T-helper 1 cell (primary cell): ENCODE measurements around the gene MYH3.
A peak's percentile ranks its signal among the peaks of the same experiment; 100 is the strongest.

Experiments
- DNase-seq, 5 donors: peaks; one replicate each; pipeline ENCODE4 v3.0.0-alpha.2; 2012 to 2020

MYH3 gene

DNA sequence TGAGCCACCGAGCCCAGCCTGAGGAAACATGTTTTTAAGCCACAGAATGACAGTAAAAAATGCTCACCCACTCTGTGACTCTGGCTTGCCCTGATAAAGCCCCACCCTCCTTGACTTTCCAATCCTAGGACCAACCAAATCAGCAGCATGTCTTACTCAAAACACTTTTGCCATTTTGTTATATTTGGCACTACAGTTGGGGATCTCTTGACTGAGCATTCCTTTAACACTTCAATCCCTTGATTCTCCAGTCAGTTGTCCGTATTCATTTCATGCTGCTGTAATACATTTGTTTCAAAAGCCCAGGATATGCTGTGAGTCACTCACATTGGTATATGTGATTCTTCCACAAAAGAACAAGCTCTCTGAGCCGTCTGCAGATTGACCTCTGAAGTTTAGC, 8.2 kb downstream of the MYH3 start:
- DNase-seq = no peak

DNA sequence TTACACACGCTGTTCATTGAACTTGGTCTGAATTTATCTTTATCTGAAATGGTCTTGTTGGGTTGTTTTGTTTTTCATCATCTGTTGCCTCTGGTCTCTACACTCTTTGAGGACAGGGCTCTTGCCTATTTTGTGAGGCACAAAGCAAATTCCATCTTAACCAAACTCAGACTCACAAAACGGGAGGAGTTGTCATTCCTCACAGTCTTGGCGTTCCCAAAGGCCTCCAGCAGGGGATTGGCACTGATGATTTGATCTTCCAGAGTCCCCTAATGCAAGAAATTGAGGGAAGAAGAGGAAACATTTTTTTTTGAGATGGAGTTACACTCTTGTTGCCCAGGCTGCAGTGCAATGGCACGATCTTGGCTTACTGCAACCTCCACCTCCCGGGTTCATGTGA, 8.7 kb downstream of the MYH3 start:
- no peak for DNase-seq

GRCh38 chr17:10646392-10646990, 10.6 kb downstream of the MYH3 start:
- DNase-seq = peak; percentile 51 to 73 (median 61)

DNA sequence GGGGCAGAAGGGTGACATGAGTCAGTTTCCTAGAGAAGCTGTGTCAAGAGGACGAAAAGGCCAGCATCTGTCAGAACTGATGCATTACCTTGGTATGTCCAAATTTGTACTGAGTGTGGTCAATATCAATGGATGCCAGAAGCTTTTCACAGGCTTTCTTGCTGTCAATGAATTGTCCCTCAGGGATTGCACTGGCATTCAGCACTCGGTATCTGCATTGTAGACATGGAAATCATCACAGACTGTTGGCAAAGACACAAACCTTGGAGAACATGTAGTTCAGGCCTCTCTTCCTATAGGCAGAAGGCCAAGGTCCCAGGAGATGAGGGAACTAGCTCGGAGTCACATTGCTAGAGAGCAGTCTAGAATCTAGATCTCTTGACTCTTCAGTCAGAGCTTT, 16.6 kb downstream of the MYH3 start:
- no peak for DNase-seq

DNA sequence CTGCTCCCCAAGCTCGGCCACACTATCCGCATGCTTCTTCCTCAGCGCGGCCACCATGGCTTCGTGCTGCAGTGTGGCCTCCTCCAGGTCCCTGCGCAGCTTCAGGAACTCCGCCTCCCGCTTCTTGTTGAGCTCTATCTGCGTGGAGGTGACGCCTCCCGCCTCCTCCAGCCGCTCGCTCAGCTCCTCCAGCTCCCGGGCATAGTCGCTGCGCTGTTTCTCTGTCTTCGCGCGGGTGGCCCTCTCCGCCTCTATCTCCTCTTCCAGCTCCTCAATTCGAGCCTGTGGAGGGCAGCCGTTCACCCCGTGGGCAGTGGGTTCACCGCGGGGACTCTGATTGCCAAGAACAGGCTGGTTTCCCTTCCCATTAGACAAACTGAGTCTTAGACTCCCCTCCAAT, 19.0 kb downstream of the MYH3 start:
- DNase-seq = no peak

DNA sequence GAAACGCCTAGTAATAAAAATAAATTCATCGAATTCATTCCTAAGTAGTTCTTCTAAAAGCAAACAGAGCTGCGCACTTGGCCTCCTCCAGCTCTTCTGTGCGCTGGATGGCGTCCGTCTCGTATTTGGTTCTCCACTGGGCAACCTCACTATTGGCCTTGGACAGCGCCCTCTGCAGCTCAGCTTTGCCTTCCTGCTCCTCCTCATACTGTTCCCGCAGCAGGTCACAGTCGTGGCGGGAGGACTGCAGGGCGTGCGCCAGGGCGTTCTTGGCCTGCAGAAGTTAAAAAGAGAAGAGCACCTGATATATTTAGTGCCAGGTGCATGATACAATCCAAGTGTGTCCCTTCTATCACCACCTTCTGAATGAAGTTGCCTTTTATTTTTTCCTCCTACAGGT, 21.8 kb downstream of the MYH3 start:
- DNase-seq = no peak

DNA sequence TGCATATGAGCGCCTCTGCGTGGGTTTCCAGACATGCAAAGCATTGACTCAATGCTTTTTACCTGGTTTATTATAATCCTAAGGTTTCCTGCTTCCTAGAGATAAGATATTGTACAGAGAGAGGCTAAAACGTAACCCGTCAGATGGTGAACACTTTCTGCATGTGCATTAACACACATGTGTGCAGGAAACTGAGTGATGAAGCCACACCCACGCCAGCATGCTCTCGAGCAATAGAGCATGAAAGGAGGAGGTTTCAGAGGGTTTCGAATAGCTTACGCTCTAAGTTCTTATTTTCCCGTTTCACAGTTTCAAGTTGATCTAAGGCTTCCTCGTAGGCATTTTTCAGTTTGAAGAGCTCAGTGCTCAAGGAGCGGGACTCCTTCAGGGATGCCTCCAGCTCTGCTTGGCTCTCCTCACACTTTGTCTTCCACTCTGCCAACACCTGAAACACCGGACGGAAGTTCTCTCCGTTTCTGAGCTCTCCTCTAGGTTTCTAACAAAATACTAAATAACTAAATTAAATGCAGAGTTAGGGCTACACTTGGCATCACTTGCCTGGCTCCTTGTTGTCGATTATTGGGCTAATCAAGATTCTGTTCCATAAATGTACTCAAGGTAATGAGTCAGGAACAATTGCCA, 23.2 kb downstream of the MYH3 start:
- DNase-seq = no peak

- DNase-seq = no peak
These were observed 25.4 kb downstream of the MYH3 start for GRCh38 chr17:10631701-10632100.

GRCh38 chr17:10631048-10631700, 25.9 kb downstream of the MYH3 start:
- no peak for DNase-seq

DNA sequence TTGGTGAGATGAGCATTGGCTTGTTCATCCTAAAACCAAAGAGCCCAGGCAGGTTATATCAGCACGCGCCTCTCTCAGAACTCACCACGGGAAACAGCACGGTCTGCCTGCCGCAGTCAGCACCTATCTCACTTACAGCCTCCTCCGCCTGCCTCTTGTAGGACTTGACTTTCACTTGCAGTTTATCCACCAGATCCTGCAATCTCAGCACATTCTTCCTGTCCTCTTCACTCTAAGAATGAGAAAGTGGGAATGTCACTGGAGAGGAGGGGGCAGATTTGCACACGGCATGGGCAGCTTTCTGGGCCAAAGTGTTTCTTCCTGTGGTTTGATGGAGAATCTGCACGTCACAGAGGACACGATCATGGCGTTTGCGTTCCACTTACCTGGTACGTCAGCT, 27.4 kb downstream of the MYH3 start:
- no peak for DNase-seq

DNA sequence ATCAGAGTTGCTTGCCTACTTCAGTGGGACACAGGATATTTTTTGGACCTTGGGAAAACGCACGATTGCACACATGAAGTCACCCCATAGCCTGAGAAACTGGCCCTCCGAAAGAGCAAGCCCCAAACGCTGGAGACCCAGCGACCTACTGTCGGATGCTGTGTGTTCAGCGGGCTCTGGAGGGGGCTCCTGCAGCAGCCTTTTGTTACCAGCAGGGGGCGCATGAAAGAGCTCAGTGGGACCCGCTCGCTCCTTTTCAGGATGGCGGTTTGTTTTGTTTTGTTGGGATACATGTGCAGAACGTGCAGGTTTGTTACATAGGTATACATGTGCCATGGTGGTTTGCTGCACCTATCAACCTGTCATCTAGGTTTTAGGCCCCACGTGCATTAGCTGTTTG, 28.4 kb downstream of the MYH3 start:
- DNase-seq = no peak

GRCh38 chr17:10626390-10626789, 30.7 kb downstream of the MYH3 start:
- DNase-seq = no peak

DNA sequence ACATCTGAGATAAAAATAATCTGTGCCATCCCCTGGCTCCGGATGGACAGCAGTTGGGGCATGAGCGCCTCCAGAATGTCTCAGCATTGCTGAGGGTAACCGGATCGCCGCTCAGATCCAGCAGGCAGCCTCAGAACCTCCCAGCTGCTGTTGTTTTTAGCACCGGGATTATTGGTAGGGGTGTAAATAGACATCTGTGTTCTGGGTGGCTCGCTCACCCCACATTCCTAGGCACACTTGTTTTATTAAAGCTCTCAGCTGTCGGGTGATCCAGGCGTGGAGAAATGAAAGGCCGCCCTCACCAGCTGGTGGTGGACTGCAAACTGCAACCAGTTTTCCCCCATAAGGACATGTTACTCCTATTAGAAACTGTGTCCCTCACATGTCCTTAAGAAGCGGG, 32.1 kb downstream of the MYH3 start:
- no peak for DNase-seq

DNA sequence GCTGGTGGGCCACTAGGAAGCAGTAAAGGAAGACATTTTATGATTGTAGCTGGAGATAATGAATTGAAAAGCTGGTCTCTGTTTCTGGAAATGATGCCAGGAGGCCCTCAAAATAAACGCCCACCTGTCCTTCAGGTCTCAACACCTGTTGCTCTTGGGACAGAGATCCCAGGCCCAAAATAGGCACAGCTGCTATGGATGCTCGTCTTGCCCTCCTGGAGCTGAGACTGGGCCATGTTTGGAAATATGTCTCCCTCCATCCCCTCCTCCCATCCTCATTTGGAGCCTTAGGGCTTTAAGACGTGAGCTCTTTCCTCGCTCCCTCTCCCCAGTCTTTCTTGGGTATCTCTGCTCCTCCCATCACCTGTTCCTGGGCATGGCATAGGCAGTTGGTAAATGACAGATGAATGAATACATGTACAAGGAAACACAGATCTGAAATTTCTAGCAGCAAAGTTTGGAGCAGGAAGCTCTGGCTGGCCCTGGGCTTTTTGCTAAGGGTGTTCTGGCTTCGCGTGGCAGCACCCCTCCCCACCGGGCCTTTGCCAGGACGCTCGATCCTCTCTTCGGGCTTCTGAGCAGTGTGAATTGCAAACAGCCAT, 33.3 kb downstream of the MYH3 start:
- DNase-seq = no peak

DNA sequence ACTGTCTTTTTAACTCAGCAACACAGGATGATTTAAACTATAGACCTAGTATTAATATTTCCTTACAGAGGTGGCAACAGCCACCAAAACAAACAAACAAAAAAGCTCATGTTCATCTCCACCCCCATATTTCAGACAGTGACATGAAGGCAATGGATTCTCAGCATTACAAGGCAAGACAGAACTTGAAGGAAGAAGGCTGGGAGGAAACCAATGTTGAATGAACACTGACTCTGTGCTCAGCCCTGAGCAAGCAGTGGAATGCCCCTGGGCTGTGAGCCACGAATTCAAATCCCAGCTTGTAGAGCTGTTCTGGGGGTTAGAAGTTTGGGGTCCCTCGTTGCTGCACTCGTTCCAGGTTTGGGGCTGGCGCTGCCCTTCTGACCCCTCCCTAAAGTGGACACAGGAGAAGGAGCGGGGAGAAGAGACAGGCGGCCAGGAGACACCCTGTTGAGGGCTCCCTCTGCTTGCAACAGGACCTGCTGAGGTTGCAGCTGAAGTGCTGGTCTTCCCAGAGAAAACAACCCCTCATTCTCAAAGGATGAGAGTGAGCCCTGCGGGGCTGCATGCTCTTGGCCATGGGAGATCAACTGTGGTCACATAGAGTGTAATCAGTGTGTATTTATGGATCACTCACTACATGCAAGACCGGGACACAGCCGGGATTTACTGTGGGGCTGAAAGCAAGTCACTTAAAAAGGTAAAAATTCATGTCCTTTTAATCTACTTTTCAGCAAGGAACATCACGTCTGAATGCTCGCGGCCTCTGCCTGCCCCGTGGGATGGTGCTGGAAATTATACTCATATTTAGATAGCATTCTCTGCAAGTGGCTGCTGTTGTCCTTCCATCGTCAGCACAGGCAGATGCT, 34.3 kb downstream of the MYH3 start:
- no peak for DNase-seq

- DNase-seq = no peak
These were observed 35.7 kb downstream of the MYH3 start for GRCh38 chr17:10621397-10621796.

DNA sequence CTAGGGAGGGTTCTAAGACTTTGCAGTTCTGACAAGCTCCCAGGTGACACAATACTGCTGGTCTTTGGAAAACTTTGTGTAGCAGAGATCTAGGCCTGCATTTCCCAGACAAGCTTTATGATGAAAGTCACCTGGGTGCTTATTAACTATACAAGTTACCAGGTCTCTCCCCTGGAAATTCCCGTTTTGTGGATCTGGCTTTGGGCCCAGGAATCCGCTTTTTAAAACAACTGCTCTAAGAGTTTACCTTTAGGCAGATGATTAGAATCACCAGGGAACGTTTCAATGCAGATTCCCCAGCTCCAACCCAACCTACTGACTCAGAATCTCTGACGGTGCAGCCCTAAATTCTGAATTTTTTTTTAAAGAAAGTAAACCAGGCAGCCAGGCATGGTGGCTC, 36.3 kb downstream of the MYH3 start:
- no peak for DNase-seq

DNA sequence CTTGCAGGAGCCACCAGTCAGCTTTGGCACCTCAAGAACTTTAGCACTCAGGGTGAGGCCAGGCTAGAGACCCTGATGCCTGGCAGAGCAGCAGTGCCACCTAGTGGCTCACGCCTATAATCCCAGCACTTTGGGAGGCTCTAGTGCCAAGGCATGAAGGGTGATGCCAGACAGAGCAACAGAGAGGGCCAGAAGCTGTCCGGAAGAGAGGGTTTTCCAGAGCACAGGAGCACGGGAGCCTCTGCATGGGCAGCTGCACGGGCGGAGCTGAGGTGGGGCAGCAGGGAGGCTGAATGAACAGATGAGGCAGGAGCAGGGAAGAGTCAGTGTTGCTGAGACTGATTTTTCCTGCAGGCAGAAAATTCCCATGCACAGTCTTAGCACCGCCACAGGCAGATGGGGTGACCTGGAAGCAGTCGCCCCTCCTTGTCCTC, 38.9 kb downstream of the MYH3 start:
- DNase-seq = peak in 3 of 5 donors; percentile 24 to 58 (median 28)

- DNase-seq = no peak
These were observed 40.0 kb downstream of the MYH3 start for GRCh38 chr17:10617120-10617505.

DNA sequence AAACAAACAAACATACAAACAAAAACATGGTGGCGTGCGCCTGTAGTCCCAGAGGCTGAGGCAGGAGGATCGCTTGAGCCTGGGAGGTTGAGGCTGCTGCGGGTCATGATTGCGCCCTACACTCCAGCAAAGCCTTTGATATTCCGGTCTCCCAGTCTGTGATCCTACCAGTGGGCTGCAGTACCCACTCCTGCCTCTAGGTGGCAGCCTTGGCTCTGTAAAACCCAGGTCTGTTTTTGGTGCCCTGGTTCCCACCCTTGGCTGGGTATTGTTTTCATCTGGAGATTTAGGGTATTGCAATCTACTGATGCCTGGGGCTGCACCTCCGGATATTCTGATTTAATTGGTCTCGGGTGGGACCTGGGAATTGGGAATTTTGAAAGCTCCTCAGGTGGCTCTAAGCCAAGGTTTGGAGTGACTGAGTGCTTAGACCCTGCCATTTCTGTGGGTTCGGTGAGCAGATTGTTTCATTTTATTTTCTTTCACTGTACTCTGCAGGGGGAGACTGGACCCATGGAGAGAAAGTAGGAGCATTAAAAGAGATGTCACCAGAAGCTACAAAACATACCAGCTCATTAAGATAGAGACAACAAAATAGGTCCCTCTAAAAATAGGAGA, 40.5 kb downstream of the MYH3 start:
- DNase-seq = peak; percentile 17 to 62 (median 34)

GRCh38 chr17:10614536-10615155, 42.5 kb downstream of the MYH3 start:
- DNase-seq = no peak
